NCI-H446 (cell line): Measurements from ENCODE around the gene WDR6.

Experiments
- DNase-seq, 2 experiments: peaks; one replicate each; lab custom pipeline; 2025; lab: John Stamatoyannopoulos, UW

Gene WDR6

GRCh38 chr3:49007068-49007770 is at the start of gene WDR6:
TSS of gene WDR6 (plus strand) at chr3:49007391. CDS start at chr3:49007432, 41 bp downstream.
- peak; percentile 81 to 96 for DNase-seq

DNA sequence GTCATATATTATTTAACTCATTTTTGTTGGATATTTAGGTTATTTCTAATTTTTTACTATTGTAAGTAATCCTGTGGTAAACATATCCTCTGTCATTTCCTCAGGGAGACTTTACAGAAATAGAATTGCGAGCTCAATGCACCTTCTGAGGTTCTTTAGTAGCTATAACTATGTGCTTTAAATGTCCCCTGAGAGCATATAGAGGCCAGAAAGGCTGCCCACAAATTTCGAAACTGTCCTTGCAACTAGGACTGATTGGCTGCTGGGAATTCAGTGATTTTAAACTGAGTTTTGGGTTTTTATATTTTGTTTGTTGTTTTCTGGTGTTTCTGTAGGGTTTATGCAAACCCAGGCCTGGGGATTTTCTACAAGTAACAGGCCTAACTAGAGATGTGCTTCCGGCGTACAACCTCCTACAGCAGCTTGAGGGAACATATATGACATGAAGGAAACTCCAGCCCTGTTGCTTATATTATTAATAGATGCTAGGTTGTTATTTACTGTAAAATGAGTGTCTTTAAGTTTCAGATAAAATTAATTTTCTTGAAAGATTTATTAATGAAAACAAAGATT is 46.3 kb upstream of the WDR6 start:
- DNase-seq: no peak

GRCh38 chr3:48962340-48962739 is 44.9 kb upstream of the WDR6 start:
- no peak for DNase-seq

DNA sequence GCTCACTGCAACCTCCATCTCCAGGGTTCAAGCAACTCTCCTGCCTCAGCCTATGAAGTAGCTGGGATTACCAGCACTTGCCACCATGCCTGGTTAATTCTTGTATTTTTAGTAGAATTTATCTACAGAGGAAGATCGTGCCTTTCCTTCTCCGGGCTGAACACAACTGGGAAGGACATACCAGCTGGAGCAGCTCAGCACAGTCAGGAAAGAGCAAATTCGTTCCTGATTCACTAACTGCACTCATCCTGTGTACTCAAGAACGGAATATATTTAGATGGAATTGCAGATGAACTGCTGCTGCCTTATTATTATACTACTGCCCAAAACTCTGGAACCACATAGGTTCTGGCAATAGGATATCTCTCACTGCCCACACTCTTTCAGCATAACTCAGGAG is 44.3 kb upstream of the WDR6 start:
- DNase-seq: no peak

DNA sequence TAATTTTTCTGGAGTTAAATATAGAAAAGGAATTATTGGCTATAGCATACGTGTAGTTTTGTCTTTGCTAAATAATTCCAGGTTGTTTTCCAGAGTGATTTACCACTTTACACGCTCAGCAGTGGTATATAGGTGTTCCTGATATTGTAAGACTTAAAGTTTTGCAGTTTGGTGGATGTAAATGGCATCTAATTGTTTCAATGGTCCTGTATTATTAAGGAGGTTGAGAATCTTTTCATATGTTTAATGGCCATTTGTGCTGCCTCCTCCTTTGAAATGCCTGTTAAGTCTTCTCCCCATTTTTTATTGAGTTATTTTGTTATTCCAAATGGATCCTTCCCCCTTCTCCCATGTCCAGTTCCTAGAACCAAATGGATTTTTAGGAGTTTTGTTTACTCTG is 43.6 kb upstream of the WDR6 start:
- no peak for DNase-seq

- DNase-seq: no peak
Measured at GRCh38 chr3:48966367-48966766, 40.8 kb upstream of the WDR6 start.

- DNase-seq: no peak
Measured at GRCh38 chr3:48966876-48967361, 40.3 kb upstream of the WDR6 start.

GRCh38 chr3:48970586-48970985 is 36.6 kb upstream of the WDR6 start:
- no peak for DNase-seq

GRCh38 chr3:48974076-48974864 is 32.9 kb upstream of the WDR6 start:
- no peak for DNase-seq

DNA sequence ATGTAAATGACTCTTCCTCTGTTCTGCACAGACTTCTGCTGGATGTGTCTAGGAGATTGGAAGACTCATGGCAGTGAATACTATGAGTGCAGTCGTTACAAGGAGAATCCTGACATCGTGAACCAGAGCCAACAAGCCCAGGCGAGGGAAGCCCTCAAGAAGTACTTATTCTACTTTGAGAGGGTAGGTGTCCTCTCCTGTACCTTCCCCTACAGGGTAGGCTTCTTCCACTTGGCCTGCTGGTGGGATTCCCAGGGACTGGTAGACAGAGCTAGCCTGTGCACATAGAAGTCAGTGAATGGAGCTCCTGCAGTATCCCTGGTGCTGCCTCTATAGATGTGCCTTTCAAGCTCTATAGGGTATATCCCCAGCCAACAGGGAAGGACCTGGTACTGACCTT is 27.7 kb upstream of the WDR6 start:
- DNase-seq: no peak

GRCh38 chr3:48980295-48980694 is 26.9 kb upstream of the WDR6 start:
- no peak for DNase-seq

DNA sequence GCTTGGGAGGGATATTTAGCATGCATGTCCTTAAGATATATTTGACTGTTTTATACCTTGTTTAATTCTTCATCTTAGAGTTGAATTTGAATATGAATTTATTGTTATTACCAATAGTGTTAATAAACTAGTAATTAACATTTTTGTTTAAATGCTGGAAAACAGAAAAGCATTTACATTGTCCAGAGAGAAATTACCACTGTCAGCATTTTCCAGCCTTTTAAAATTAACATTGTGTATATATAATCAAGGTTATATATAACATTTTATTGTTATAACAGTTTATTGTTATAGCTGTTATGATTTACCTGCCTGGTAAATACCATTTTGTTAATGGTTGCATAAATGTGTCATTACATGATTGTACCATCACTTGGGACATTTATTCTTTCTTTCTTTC is 25.2 kb upstream of the WDR6 start:
- no peak for DNase-seq

DNA sequence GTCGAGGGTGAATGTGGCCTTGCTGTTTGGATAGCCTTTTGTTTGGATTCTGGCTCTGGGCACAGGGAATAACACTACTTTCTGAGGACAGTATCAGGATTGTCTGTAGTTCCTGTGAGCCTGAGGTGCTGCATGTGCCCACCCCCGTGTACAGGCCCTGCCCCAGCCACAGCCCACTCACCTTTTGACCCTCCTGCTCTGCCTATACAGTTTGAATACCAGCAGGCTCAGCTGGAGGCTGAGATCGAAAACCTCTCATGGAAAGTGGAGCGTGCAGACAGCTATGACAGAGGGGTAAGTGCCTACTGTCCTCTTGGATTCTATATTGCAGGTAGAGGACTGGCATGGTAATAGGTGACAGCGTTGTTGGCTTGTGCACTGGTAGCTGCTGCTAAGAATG is 24.5 kb upstream of the WDR6 start:
- no peak for DNase-seq

GRCh38 chr3:48983096-48983495 is 24.1 kb upstream of the WDR6 start:
- no peak for DNase-seq

DNA sequence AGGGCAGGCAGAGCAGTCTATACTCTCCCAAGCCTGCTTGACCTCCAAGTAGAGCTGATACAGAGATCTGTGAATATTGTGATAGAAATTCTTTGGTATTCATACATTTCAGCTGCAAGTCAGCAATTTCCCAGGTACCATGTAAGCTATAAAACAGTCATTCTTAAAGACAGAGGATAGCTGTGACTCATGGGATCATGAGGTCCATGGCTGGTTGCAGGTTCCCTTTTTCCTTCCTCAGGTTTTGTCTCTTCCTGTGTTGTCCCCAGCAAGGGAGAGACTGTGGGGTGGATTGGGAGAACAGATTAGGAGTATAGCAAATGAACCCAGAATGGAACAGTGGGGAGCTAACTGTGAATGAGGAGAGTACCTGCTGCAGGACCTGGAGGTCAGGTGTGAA is 22.5 kb upstream of the WDR6 start:
- DNase-seq: no peak

GRCh38 chr3:48985831-48986376 is 21.3 kb upstream of the WDR6 start:
- DNase-seq: no peak

GRCh38 chr3:48989126-48989795 is 17.9 kb upstream of the WDR6 start:
- no peak for DNase-seq

GRCh38 chr3:48989796-48990635 is 17.2 kb upstream of the WDR6 start, which contains the start of gene P4HTM:
TSS of gene P4HTM (plus strand) at chr3:48990241. CDS start at chr3:48990257, 16 bp downstream.
- DNase-seq: peak; percentile 28 to 49

DNA sequence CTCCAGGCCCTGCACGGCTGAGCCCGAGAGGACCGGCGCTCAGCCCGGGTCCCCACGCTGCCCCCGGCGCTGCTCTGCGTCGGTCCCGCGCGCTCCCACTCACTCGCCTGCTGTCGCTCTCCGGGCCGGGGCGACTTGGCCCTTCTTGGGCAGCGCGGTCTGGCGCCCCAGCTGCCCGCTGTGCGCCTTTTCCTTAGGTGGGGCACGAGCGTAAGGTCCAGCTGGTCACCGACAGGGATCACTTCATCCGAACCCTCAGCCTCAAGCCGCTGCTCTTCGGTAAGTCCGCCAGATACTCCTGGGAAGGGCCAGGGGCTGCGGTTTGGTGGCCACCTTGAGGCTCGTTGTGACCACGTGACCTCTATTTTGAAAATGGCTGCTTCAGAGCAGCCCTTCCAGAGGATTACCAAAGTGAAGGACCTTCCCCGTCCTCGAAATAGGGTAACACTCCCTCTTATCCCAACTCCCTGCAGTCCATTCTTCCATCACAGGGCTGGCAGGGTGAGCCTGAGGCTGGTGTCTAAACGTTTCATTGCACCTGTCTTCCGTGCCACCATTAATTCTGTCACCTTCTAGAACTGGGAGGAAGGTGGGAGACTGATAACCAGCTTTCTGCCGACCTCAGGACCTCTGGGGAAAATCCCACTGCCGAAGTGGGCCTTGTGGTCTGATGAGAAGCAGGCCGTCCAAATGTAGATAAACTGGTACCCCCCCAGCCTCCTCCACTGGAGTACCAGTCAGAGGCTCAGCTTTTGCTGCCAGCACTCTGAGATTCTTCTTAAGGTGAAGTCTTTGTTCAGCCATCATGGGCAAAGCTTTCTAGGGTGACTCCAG is 16.3 kb upstream of the WDR6 start:
- DNase-seq: peak in 1 of 2 experiments; percentile 17

DNA sequence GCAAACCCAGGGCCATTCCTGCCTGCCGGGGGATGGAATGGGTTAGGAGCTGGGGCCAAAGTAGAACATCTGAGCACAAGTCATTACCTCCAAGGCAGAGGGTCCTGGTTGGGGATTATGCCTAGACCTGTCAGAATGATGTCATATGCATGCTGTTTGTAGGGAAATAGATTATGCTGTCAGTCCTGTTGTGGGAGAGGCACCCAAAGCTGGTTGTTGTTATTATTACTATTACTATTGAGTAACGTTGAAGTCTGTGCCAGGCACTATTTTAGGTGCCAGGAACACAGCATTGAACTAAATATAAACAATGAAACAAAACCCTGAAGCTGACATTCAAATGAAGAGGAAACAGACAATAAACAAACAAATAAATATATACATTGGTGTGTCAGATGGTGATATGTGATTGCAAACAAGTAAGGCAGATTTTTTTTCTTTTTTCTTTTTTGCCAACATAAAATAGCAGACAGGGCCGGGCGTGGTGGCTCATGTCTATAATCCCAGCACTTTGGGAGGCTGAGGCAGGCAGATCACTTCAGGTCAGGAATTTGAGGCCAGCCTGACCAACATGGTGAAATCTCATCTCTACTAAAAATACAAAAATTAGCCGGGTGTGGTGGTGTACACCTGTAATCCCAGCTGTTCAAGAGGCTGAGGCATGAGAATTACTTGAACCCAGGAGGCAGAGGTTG is 15.2 kb upstream of the WDR6 start:
- DNase-seq: no peak
